OCI-LY1 (cell line): Measurements from ENCODE around the gene FBXO36.

ENCODE experiments used
- EZH2 ChIP-seq: fragments of 200-600 bp; sonication (generic), shearing (Covaris generic); IDR thresholded peaks from 2 replicates; pipeline ENCODE4 v1.8.0; 2017; ENCODE audit warnings: borderline replicate concordance, mixed run types, mild to moderate bottlenecking, antibody characterized with exemption, low read length, moderate library complexity, mixed read lengths
- TF ChIP-seq, protein P1 (sequence below): fragments of 200-600 bp; sonication (generic), shearing (Covaris generic); IDR thresholded peaks from 2 replicates; pipeline ENCODE4 v1.5.1; 2017; ENCODE audit warnings: mild to moderate bottlenecking, antibody characterized with exemption, low read length, moderate library complexity, mixed read lengths

DNA sequence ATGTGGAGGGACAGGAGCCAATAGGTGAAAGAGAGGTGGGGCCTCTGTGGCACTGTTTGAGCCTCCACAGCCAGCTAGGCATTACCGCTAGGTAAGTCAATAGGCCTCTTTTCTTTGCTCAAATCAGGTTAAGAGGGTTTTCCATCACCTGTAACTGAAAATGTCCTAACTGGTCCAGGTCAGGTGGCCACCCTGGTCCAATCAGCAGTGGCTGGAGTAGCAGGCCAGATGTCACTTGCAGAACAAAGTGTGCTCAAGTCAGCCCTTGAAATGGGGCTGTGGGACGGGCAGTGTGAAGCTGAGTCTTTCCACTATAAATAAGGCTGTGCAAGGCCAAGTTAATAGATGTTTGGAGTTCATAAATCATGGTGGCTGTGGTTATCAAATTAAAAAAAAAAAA lies 20.9 kb downstream of the FBXO36 start:
- TF ChIP-seq, protein P1, sequence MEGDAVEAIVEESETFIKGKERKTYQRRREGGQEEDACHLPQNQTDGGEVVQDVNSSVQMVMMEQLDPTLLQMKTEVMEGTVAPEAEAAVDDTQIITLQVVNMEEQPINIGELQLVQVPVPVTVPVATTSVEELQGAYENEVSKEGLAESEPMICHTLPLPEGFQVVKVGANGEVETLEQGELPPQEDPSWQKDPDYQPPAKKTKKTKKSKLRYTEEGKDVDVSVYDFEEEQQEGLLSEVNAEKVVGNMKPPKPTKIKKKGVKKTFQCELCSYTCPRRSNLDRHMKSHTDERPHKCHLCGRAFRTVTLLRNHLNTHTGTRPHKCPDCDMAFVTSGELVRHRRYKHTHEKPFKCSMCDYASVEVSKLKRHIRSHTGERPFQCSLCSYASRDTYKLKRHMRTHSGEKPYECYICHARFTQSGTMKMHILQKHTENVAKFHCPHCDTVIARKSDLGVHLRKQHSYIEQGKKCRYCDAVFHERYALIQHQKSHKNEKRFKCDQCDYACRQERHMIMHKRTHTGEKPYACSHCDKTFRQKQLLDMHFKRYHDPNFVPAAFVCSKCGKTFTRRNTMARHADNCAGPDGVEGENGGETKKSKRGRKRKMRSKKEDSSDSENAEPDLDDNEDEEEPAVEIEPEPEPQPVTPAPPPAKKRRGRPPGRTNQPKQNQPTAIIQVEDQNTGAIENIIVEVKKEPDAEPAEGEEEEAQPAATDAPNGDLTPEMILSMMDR: no peak
- no peak for TF ChIP-seq EZH2
